Hepatocyte (in vitro differentiated cells): Measurements from ENCODE around the gene DAB1. TPM values are rescaled to one million over a fixed set of nuclear protein-coding genes. Genes with fewer than 3 reads are reported as not detected.

Source experiments
- DNase-seq: peaks from one replicate; pipeline ENCODE4 v3.0.0-alpha.2; 2016; ENCODE audit warnings: low spot score
- H2AFZ ChIP-seq: fragments of 200-600 bp; sonication (generic); 2 replicates; pipeline ENCODE4 v1.6.0; 2016; ENCODE audit warnings: antibody characterized with exemption, mild to moderate bottlenecking
- H3K27ac ChIP-seq: fragments of 200-600 bp; sonication (generic); 2 replicates; pipeline ENCODE4 v1.5.1; 2016; ENCODE audit warnings: mild to moderate bottlenecking
- H3K27me3 ChIP-seq: fragments of 200-600 bp; sonication (generic); 2 replicates; pipeline ENCODE4 v1.6.1; 2016
- H3K36me3 ChIP-seq: fragments of 200-600 bp; sonication (generic); replicated peaks from 2 replicates; pipeline ENCODE4 v1.5.1; 2016; ENCODE audit warnings: low read depth; ENCODE audit not compliant: insufficient read depth
- H3K4me1 ChIP-seq: fragments of 200-600 bp; sonication (generic); 2 replicates; pipeline ENCODE4 v1.5.1; 2016; ENCODE audit warnings: mild to moderate bottlenecking, moderate library complexity; ENCODE audit not compliant: insufficient read depth
- H3K4me2 ChIP-seq: fragments of 200-600 bp; sonication (generic); 2 replicates; pipeline ENCODE4 v1.6.0; 2016
- H3K4me3 ChIP-seq: fragments of 200-600 bp; sonication (generic); 2 replicates; pipeline ENCODE4 v1.5.1; 2016; ENCODE audit warnings: mild to moderate bottlenecking
- H3K79me2 ChIP-seq: fragments of 200-600 bp; sonication (generic); 2 replicates; pipeline ENCODE4 v1.6.0; 2017; ENCODE audit warnings: mild to moderate bottlenecking
- H3K9me2 ChIP-seq: fragments of 200-600 bp; sonication (generic); replicated peaks from 2 replicates; pipeline ENCODE4 v1.6.0; 2017; ENCODE audit warnings: mild to moderate bottlenecking; ENCODE audit not compliant: insufficient read depth
- H3K9me3 ChIP-seq: fragments of 200-600 bp; sonication (generic); 2 replicates; pipeline ENCODE4 v1.5.1; 2016; ENCODE audit warnings: low read depth, mild to moderate bottlenecking
- H4K20me1 ChIP-seq: fragments of 200-600 bp; sonication (generic); 2 replicates; pipeline ENCODE4 v1.6.0; 2016; ENCODE audit warnings: mild to moderate bottlenecking; ENCODE audit not compliant: insufficient read depth, poor library complexity, severe bottlenecking
- CTCF ChIP-seq: fragments of 200-600 bp; sonication (generic); IDR thresholded peaks from 2 replicates; pipeline ENCODE4 v1.5.1; 2016; ENCODE audit warnings: antibody characterized with exemption, mild to moderate bottlenecking; ENCODE audit not compliant: poor library complexity
- EZH2 ChIP-seq: fragments of 200-600 bp; sonication (generic); IDR thresholded peaks from 2 replicates; pipeline ENCODE4 v1.6.1; 2016; ENCODE audit warnings: antibody characterized with exemption, mild to moderate bottlenecking, borderline replicate concordance
- EZH2phosphoT487 ChIP-seq: fragments of 200-600 bp; sonication (generic); IDR thresholded peaks from one replicate; pipeline ENCODE4 v1.6.1; 2018; ENCODE audit warnings: antibody characterized with exemption, mild to moderate bottlenecking, low read depth, moderate library complexity; ENCODE audit not compliant: unreplicated experiment, severe bottlenecking
- WGBS: methylation state at CpG from one replicate; pipeline ENCODE4 v1.1.6; 2016; ENCODE audit warnings: low lambda C conversion rate; ENCODE audit errors: missing lambda C conversion rate; 5-methylcytosine and 5-hydroxymethylcytosine counted together
- polyA plus RNA-seq: library from polyadenylated mRNA; unstranded; fragments of >200 nt; fragmentation: Nextera tagmentation; extraction: Ambion mirVana; gene quantifications from 2 replicates; pipeline ENCODE4 v1.2.1, GENCODE V29; 2016
- total RNA-seq: library from RNA; depleted of rRNA; stranded (reverse); fragments of >200 nt; gene quantifications from 2 replicates; pipeline ENCODE4 v1.2.3, GENCODE V29; 2014

DAB1 gene
- total and polyA plus RNA-seq, 2 experiments from 2014 or later = 19.5 to 37.6 TPM

GRCh38 chr1:57195436-57195941, 228.4 kb downstream of the DAB1 start:
- H3K36me3 ChIP-seq = no peaks in the 10 kb centered on the region
- no peaks in the 10 kb centered on the region for H3K9me3 ChIP-seq
- DNase-seq = no peak
- no peak overlapping the region for H3K4me3 ChIP-seq
- no peaks in the 10 kb centered on the region for H3K79me2 ChIP-seq
- H3K27ac ChIP-seq = no peak overlapping the region
- no peaks in the 10 kb centered on the region for H3K9me2 ChIP-seq
- H4K20me1 ChIP-seq = no peaks in the 10 kb centered on the region
- H3K27me3 ChIP-seq = no peaks in the 10 kb centered on the region
- no peak overlapping the region for H3K4me2 ChIP-seq
- TF ChIP-seq EZH2 (no peak), CTCF (no peak), EZH2phosphoT487 (no peak)
- 54% methylated on average over 1 of the region's 1 CpG for WGBS
- no peaks in the 10 kb centered on the region for H3K4me1 ChIP-seq
- no peak overlapping the region for H2AFZ ChIP-seq

- H3K9me3 ChIP-seq = no peaks in the 10 kb centered on the region
- 60% methylated on average over 2 of the region's 2 CpGs for WGBS
- TF ChIP-seq CTCF (no peak), EZH2 (no peak), EZH2phosphoT487 (no peak)
These were observed 231.6 kb downstream of the DAB1 start for GRCh38 chr1:57192222-57192621.

GRCh38 chr1:57190898-57191297, 233.0 kb downstream of the DAB1 start:
- WGBS = 75% methylated on average over 2 of the region's 2 CpGs
- Histone ChIP-seq H3K27me3 (no peaks in the 10 kb centered on the region), H3K36me3 (no peaks in the 10 kb centered on the region), H3K27ac (no peak overlapping the region), H4K20me1 (no peaks in the 10 kb centered on the region), H3K9me2 (no peaks in the 10 kb centered on the region), H3K4me1 (no peaks in the 10 kb centered on the region), H2AFZ (no peak overlapping the region), H3K4me2 (no peak overlapping the region), H3K4me3 (no peak overlapping the region), H3K79me2 (no peaks in the 10 kb centered on the region), H3K9me3 (no peaks in the 10 kb centered on the region)
- DNase-seq = no peak
- no peak for TF ChIP-seq CTCF
- TF ChIP-seq EZH2 = no peak
- no peak for TF ChIP-seq EZH2phosphoT487

More at GRCh38 chr1:57192222-57192621, 231.6 kb downstream of the DAB1 start:
- H3K9me2 ChIP-seq = no peaks in the 10 kb centered on the region
- no peak for DNase-seq
- H3K4me3 ChIP-seq = no peak overlapping the region
- H3K27me3 ChIP-seq = no peaks in the 10 kb centered on the region
- H3K36me3 ChIP-seq = no peaks in the 10 kb centered on the region
- no peak overlapping the region for H3K4me2 ChIP-seq
- no peaks in the 10 kb centered on the region for H3K4me1 ChIP-seq
- no peaks in the 10 kb centered on the region for H3K79me2 ChIP-seq
- H4K20me1 ChIP-seq = no peaks in the 10 kb centered on the region
- H2AFZ ChIP-seq = no peak overlapping the region
- H3K27ac ChIP-seq = no peak overlapping the region

- no peaks in the 10 kb centered on the region for H3K4me1 ChIP-seq
- H3K4me2 ChIP-seq = no peak overlapping the region
- H3K9me2 ChIP-seq = no peaks in the 10 kb centered on the region
- TF ChIP-seq EZH2 (no peak), EZH2phosphoT487 (no peak), CTCF (no peak)
- DNase-seq = no peak
- no peak overlapping the region for H3K27ac ChIP-seq
- no peak overlapping the region for H2AFZ ChIP-seq
- H4K20me1 ChIP-seq = no peaks in the 10 kb centered on the region
- H3K9me3 ChIP-seq = no peaks in the 10 kb centered on the region
- no peaks in the 10 kb centered on the region for H3K36me3 ChIP-seq
- 90% methylated on average over 2 of the region's 2 CpGs for whole genome bisulfite sequencing
- no peak overlapping the region for H3K4me3 ChIP-seq
- H3K27me3 ChIP-seq = no peaks in the 10 kb centered on the region
- H3K79me2 ChIP-seq = no peaks in the 10 kb centered on the region
These were observed 235.7 kb downstream of the DAB1 start for GRCh38 chr1:57188168-57188567.
